ENCODE results near the gene SYNC. TPM values are rescaled to one million over a fixed set of nuclear protein-coding genes. Genes with fewer than 3 reads are reported as not detected.
"Not testable (repeated sequence)": the region's sequence is repeated elsewhere in the genome, so short reads cannot be mapped to it uniquely, and the experiment has no call there.

SYNC gene
- total RNA-seq, 1 experiment from 2014 or later = not detected

DNA sequence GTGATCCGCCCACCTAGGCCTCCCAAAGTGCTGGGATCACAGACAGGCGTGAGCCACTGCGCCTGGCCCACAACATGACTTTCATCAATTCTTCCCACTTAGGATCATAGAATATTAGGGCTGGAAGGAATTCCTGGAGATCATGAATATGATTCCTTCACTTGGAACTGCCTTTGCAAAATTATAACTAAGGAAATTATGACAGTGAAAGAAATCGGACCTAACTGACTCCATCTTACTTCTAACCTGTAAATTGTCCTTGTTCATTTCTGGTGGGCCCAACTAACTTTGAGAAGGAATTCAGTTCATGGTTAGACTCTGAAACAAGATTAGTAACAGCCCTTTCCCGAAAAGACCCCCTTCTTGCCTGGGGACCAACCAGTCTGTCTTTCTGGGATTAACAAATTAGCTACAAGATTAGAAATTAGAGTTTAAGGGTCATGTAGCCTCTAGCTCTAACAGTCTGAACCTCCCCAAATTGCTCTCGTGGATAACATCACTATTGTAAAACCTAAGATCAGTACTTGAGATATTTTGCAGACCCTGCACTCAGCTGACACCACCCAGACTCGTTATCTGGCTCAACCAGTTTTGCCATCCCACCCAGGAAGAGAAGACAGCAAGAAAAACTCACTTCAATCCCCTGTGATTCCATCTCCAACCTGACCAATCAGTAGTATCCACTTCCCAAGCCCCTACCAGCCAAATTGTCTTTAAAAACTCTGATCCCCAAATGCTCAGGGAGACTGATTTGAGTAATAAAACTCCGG is 66.9 kb downstream of the SYNC start:
- H3K36me3 ChIP-seq (ENCODE audit: insufficient read depth, low read length) = peaks cover 12% of the 10 kb centered on the region
- H2AFZ ChIP-seq (ENCODE audit: low read length) = no peak overlapping the region
- H3K79me2 ChIP-seq (ENCODE audit: low read length) = peaks cover 83% of the 10 kb centered on the region
- H3K9ac ChIP-seq (ENCODE audit: low read length) = no peak overlapping the region
- H3K27me3 ChIP-seq (ENCODE audit: low read length) = no peaks in the 10 kb centered on the region
- peak overlapping the region; percentile 87; the same call in 1 of the 2 replicates for H3K27ac ChIP-seq (ENCODE audit: low read length)
- H3K4me1 ChIP-seq (ENCODE audit: low read length) = peaks cover 38% of the 10 kb centered on the region
- H3K9me3 ChIP-seq (ENCODE audit: low read length) = no peaks in the 10 kb centered on the region
- no peak overlapping the region for H3K4me2 ChIP-seq (ENCODE audit: low read depth, low read length, poor library complexity, severe bottlenecking)
- DNase-seq = no peak
- no peak overlapping the region for H3K4me3 ChIP-seq (ENCODE audit: low read length)
- no peaks in the 10 kb centered on the region for H4K20me1 ChIP-seq (ENCODE audit: insufficient read depth, low read depth, low read length)
- no peaks in the 10 kb centered on the region for H3K9me2 ChIP-seq (replicated peaks; ENCODE audit: insufficient read depth, low read length)

DNA sequence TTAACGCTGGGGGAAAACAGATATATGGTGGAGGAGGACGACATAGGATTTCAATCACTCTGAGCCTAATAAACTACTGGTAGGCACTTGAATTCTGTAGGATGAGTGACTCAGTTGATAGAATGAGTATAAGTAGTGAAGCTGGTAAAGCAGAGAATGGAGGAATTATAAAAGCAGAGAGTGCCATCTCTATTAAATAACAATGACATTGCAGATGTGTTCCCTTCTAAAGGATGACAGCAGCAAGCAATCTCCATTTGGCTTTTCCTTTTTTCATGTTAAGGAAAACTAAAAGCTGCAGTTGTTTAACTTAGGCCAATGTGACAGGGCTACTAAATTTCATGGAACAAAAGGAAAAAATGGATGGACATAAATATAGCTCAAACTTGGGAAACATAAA is 69.7 kb downstream of the SYNC start:
- Histone ChIP-seq H3K9ac (ENCODE audit: low read length) (peak overlapping the region; percentile 52; the same call in 1 of the 2 replicates), H3K36me3 (ENCODE audit: insufficient read depth, low read length) (peaks cover 12% of the 10 kb centered on the region), H3K9me2 (replicated peaks; ENCODE audit: insufficient read depth, low read length) (no peaks in the 10 kb centered on the region), H3K9me3 (ENCODE audit: low read length) (no peaks in the 10 kb centered on the region), H3K4me1 (ENCODE audit: low read length) (peaks cover 38% of the 10 kb centered on the region), H3K4me3 (ENCODE audit: low read length) (peak overlapping the region; percentile 40; the same call in 1 of the 2 replicates), H2AFZ (ENCODE audit: low read length) (no peak overlapping the region), H3K27ac (ENCODE audit: low read length) (peak overlapping the region; percentile 87), H4K20me1 (ENCODE audit: insufficient read depth, low read depth, low read length) (no peaks in the 10 kb centered on the region), H3K4me2 (ENCODE audit: low read depth, low read length, poor library complexity, severe bottlenecking) (peak overlapping the region; percentile 65), H3K27me3 (ENCODE audit: low read length) (no peaks in the 10 kb centered on the region), H3K79me2 (ENCODE audit: low read length) (peaks cover 70% of the 10 kb centered on the region)
- DNase-seq = no peak

- not testable (repeated sequence) for H3K4me2 ChIP-seq (ENCODE audit: low read depth, low read length, poor library complexity, severe bottlenecking); H3K9ac ChIP-seq (ENCODE audit: low read length); H4K20me1 ChIP-seq (ENCODE audit: insufficient read depth, low read depth, low read length); DNase-seq; H2AFZ ChIP-seq (ENCODE audit: low read length); H3K4me3 ChIP-seq (ENCODE audit: low read length); H3K27ac ChIP-seq (ENCODE audit: low read length); H3K27me3 ChIP-seq (ENCODE audit: low read length); H3K9me2 ChIP-seq (replicated peaks; ENCODE audit: insufficient read depth, low read length); H3K9me3 ChIP-seq (ENCODE audit: low read length)
- peaks cover 51% of the 10 kb centered on the region for H3K79me2 ChIP-seq (ENCODE audit: low read length)
- peaks cover 21% of the 10 kb centered on the region for H3K36me3 ChIP-seq (ENCODE audit: insufficient read depth, low read length)
- peaks cover 27% of the 10 kb centered on the region for H3K4me1 ChIP-seq (ENCODE audit: low read length)
Measured at GRCh38 chr1:32630173-32630572, 72.4 kb downstream of the SYNC start.

Small RNA genes within 50 kb of the gene (small RNA-seq; reads per million reads assigned to genes)
- gene RF00019 = not detected

Other genes starting within 250 kb of the SYNC start
- not detected in 2 replicates for gene ZBTB8B, start 237.7 kb downstream of the SYNC start, total RNA-seq (2014; rRNA removed; shearing (Covaris generic); ENCODE audit: low replicate concordance)
- 0.11 TPM in 1 of 2 replicates, not detected in the other for gene ZBTB8A, start 163.3 kb downstream of the SYNC start, total RNA-seq (2014; rRNA removed; shearing (Covaris generic); ENCODE audit: low replicate concordance)
- gene ZBTB8OS, start 52.2 kb downstream of the SYNC start, total RNA-seq (2014; rRNA removed; shearing (Covaris generic); ENCODE audit: low replicate concordance) = 55.1 and 88.3 TPM in 2 replicates
- gene RBBP4, start 51.6 kb downstream of the SYNC start, total RNA-seq (2014; rRNA removed; shearing (Covaris generic); ENCODE audit: low replicate concordance) = 204 and 258 TPM in 2 replicates
- 118 and 159 TPM in 2 replicates for gene YARS1, start 114.6 kb upstream of the SYNC start, total RNA-seq (2014; rRNA removed; shearing (Covaris generic); ENCODE audit: low replicate concordance)
- gene S100PBP, start 114.9 kb upstream of the SYNC start, total RNA-seq (2014; rRNA removed; shearing (Covaris generic); ENCODE audit: low replicate concordance) = 23.7 and 30.8 TPM in 2 replicates
- gene FNDC5, start 168.1 kb upstream of the SYNC start, total RNA-seq (2014; rRNA removed; shearing (Covaris generic); ENCODE audit: low replicate concordance) = not detected in 2 replicates
- gene HPCA, start 183.7 kb upstream of the SYNC start, total RNA-seq (2014; rRNA removed; shearing (Covaris generic); ENCODE audit: low replicate concordance) = not detected in 2 replicates
- 1.1 and 4.9 TPM in 2 replicates for gene TMEM54, start 198.6 kb upstream of the SYNC start, total RNA-seq (2014; rRNA removed; shearing (Covaris generic); ENCODE audit: low replicate concordance)